ENCODE data around the gene TUBGCP2. TPM values are rescaled to one million over a fixed set of nuclear protein-coding genes. Genes with fewer than 3 reads are reported as not detected.
A peak's percentile ranks its signal among the peaks of the same experiment; 100 is the strongest.

TUBGCP2 gene
- total RNA-seq, 1 donor from 2014 or later: 66.7 TPM

DNA sequence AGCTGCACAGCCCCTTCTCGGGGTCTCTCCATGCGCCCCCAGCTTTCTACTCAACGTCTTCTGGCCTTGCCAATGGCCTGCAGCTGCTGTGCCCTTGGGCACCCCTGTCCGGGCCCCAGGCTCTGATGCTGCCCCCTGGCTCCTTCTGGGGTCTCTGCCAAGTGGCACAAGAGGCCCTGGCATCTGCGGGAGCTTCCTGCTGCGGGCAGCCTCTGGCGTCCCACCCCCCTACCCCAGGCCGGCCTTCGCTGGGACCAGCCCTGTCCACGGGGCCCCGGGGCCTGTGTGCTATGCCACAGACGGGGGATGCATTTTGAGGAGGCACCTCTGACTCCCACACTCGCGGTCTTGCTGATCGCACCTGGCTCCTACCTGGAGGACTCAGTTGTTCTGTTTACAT is 68.7 kb downstream of the TUBGCP2 start:
- no peak for ATAC-seq (ENCODE audit: low read depth)
- ChIA-PET POLR2A (interaction anchor here (2.7 kb wide), 1 partner anchor 35 kb away, joined by 12 read pairs; no protein-coding TSS in a partner anchor), CTCF (interaction anchor here (1.0 kb wide), 1 partner anchor 90 kb away, joined by 3 read pairs; no protein-coding TSS in a partner anchor)
- Mint-ChIP-seq H3K36me3 (ENCODE audit: low read depth) (no peaks in the 10 kb centered on the region), H3K9me3 (no peaks in the 10 kb centered on the region), H3K27ac (no peak overlapping the region), H3K4me1 (peaks cover 44% of the 10 kb centered on the region), H3K27me3 (peaks cover 9% of the 10 kb centered on the region), H3K4me3 (no peak overlapping the region)
- DNase-seq: no peak
- TF ChIP-seq, protein P1, sequence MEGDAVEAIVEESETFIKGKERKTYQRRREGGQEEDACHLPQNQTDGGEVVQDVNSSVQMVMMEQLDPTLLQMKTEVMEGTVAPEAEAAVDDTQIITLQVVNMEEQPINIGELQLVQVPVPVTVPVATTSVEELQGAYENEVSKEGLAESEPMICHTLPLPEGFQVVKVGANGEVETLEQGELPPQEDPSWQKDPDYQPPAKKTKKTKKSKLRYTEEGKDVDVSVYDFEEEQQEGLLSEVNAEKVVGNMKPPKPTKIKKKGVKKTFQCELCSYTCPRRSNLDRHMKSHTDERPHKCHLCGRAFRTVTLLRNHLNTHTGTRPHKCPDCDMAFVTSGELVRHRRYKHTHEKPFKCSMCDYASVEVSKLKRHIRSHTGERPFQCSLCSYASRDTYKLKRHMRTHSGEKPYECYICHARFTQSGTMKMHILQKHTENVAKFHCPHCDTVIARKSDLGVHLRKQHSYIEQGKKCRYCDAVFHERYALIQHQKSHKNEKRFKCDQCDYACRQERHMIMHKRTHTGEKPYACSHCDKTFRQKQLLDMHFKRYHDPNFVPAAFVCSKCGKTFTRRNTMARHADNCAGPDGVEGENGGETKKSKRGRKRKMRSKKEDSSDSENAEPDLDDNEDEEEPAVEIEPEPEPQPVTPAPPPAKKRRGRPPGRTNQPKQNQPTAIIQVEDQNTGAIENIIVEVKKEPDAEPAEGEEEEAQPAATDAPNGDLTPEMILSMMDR (IDR thresholded peaks at IDR 0.05): no peak
- intact Hi-C loops (cut with micrococcal nuclease): loop anchor here (2.0 kb wide), 1 partner anchor 19 kb away; no protein-coding TSS in a partner anchor

DNA sequence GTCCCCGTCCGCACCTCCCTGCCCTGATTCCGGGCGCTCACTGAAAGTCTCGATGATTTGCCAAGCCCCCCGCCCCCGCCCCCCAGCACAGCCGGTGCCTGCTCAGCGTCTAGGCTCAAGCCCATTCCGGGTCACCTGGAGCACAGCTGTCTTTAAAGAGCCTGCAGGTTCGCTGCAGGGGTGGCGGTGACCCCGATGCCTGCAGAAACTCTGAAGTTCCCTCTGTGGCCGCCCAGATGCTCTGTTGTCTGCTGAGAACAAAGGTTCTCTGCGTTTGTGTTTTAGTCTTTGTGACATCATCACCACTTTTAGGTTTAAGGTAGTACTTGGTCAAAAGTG is 70.2 kb downstream of the TUBGCP2 start:
- TF ChIP-seq, protein P1 (IDR thresholded peaks at IDR 0.05): no peak
- no peak for DNase-seq
- CTCF ChIA-PET: no interaction called here
- POLR2A ChIA-PET: interaction anchor here (0.7 kb wide), 1 partner anchor 80 kb away, joined by 3 read pairs; no protein-coding TSS in a partner anchor
- Mint-ChIP-seq H3K36me3 (ENCODE audit: low read depth) (no peaks in the 10 kb centered on the region), H3K4me1 (peaks cover 46% of the 10 kb centered on the region), H3K9me3 (no peaks in the 10 kb centered on the region), H3K27me3 (peaks cover 9% of the 10 kb centered on the region), H3K27ac (no peak overlapping the region), H3K4me3 (no peak overlapping the region)
- intact Hi-C loops (cut with micrococcal nuclease): no loop called here
- no peak for ATAC-seq (ENCODE audit: low read depth)

DNA sequence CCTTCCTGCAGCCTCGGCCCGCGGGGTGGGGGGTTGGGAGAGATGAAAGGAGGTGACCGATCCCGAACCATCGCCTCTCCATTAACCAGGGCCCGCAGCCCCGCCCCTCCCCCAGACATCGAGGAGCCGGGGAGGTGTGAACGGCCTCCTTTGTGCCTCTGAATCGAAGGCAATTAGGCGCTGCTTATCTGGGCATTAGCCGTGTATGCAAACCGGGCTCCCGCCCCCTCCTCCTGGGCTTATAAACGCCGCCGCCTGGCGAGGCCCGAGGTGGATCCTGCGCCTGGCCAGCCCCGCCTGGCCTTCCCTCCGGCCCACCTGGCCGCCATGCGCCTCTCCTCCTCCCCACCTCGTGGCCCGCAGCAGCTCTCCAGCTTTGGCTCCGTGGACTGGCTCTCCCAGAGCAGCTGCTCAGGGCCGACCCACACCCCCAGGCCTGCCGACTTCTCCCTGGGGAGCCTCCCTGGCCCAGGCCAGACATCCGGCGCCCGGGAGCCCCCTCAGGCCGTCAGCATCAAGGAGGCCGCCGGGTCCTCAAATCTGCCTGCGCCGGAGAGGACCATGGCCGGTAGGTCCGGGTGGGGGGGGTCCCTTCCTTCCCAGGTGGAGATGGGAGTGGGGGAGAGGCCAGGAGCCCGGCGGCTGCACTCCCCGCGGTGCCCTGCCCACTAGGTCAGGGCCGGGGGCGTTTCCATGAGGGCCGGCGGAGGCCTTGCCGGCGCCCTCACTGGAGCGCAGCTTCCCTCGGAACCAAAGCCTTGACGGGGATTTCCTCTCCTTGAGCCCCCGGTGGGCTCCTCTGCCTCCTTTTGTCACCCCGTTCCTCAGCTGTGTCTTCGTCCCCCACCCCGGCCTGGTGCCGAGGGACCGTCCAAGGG is 70.8 kb downstream of the TUBGCP2 start, which contains the start of gene VENTX:
VENTX (plus strand) TSS at position 268 of the 878 bp plus-strand sequence; CDS start at position 328, 60 bp downstream.
- no peaks in the 10 kb centered on the region for H3K36me3 Mint-ChIP-seq (ENCODE audit: low read depth)
- DNase-seq (no peak), ATAC-seq (ENCODE audit: low read depth) (no peak)
- peaks cover 43% of the 10 kb centered on the region for H3K4me1 Mint-ChIP-seq
- TF ChIP-seq, protein P1 (IDR thresholded peaks at IDR 0.05): no peak
- peak within 1 kb of the TSS; percentile 38 for H3K4me3 Mint-ChIP-seq
- ChIA-PET POLR2A (interaction anchor here (0.7 kb wide), 1 partner anchor 80 kb away, joined by 3 read pairs; no protein-coding TSS in a partner anchor), CTCF (no interaction called here)
- no peak within 1 kb of the TSS for H3K27ac Mint-ChIP-seq
- H3K27me3 Mint-ChIP-seq: peaks cover 9% of the 10 kb centered on the region
- intact Hi-C loops (cut with micrococcal nuclease): loop anchor here (2.0 kb wide), 2 partner anchors 37 to 69 kb away; no protein-coding TSS in a partner anchor
- no peaks in the 10 kb centered on the region for H3K9me3 Mint-ChIP-seq

DNA sequence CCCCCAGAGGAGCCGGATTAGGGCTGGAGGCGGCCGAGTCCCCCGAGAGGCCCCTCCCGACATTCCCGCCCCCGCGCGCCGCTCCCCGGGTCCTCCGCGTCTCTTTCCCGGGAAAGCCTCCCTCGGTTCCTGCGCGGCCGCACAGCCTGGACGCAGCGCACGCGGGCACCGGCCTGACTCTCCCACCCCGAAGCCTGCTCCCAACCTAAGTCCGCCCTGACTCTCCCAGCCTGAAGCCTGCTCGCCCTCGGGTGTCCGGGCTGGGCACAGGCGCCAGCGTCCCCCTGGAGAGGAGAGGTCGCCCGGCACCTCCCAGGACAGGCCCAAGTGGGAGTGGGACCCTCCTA is 71.5 kb downstream of the TUBGCP2 start:
- TF ChIP-seq, protein P1 (IDR thresholded peaks at IDR 0.05): no peak
- Mint-ChIP-seq H3K27ac (no peak overlapping the region), H3K36me3 (ENCODE audit: low read depth) (no peaks in the 10 kb centered on the region), H3K4me1 (peaks cover 38% of the 10 kb centered on the region), H3K27me3 (peaks cover 9% of the 10 kb centered on the region), H3K9me3 (no peaks in the 10 kb centered on the region), H3K4me3 (peak overlapping the region; percentile 38)
- intact Hi-C loops (cut with micrococcal nuclease): loop anchor here (2.0 kb wide), 2 partner anchors 38 to 70 kb away; no protein-coding TSS in a partner anchor
- ATAC-seq (ENCODE audit: low read depth) (no peak), DNase-seq (no peak)
- POLR2A ChIA-PET: no interaction called here
- CTCF ChIA-PET: no interaction called here
